Measurements from ENCODE around the gene UAP1L1.
"Not testable (repeated sequence)": the region's sequence is repeated elsewhere in the genome, so short reads cannot be mapped to it uniquely, and the experiment has no call there.

Gene UAP1L1

GRCh38 chr9:137116728-137117127 is 39.4 kb downstream of the UAP1L1 start:
- no peak for DNase-seq

DNA sequence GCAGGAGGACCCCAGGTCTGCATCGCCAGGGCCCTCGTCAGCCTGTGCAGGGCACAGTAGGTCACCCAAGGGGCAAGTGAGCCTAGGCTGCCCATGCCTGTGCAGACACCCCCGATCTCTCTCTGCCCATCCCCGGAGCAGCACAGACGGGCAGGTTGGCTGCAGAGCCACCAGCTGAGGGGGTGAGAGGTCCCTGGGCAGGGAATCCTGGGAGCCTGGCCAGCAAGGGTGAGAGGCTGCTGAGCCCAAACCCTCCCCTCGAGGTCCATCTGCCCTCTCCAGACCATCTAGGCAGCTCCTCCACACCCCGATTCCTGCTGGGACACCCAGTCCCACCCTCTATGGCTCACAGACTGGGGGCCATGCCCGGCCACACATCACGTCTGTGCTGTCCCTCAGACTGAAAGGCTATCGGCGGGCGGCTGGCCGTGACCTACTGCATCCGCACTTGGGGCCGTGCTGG is 40.0 kb downstream of the UAP1L1 start:
- no peak for DNase-seq

- DNase-seq = not testable (repeated sequence)
Measured at GRCh38 chr9:137118092-137118603, 40.8 kb downstream of the UAP1L1 start.

DNA sequence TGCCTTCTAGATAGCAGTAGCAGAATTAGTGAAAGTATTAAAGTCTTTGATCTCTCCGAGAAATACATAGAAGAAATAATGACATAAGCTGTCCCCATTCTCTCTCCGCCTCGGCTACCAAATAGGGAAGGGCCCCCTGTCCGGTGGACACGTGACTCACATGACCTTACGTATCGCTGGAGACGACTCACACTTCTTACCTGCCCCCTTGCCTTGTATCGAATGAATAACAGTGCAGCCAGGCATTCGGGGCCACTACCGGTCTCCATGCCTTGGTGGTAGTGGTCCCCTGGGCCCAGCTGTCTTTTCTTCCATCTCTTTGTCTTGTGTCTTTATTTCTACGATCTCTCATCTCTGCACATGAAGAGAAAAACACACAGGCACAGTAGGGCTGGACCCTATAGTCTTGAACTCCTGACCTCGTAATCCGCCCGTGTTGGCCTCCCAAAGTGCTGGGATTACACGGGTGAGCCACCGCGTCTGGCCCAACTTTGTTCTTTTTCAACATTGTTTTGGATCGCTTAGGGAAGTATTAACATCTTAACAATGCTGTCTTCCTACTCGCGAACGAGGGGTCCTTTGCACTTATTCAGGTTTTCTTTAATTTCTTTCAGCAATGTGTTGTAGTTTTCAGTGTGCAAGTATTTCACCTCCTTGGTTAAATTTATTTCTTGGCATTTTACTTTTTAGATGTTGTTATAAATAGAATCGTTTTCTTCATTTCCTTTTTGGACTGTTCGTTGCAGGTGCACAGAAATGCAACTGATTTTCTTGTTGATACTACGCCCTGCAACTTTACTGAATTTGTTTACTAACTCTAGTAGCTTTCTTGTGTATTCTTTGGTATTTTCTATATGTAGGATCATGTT is 44.8 kb downstream of the UAP1L1 start:
- not testable (repeated sequence) for DNase-seq

DNA sequence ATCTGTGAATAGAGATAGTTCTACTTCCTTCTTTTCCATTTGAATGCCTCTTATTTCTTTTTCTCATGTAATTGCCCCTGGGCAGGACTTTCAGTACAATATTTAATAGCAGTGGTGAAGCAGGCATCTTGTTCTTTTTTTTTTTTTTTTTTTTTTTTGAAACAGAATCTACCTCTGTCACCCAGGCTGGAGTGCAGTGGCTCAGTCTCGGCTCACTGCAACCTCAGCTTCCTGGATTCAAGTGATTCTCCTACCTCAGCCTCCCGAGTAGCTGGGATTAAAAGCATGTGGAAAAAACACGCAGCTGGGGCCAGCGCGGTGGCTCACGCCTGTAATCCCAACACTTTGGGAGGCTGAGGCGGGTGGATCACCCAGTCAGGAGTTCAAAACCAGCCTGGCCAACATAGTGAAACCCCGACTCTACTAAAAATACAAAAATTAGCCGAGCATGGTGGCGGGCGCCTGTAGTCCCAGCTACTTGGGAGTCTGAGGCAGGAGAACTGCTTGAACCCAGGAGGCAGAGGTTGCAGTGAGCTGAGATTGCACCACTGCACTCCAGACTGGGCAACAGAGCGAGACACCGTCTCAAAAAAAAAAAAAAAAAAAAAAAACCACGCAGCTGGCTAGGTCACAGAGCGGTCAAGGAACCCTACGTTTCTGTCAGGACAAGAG is 45.6 kb downstream of the UAP1L1 start:
- not testable (repeated sequence) for DNase-seq

GRCh38 chr9:137123468-137123837 is 46.1 kb downstream of the UAP1L1 start:
- DNase-seq = no peak

DNA sequence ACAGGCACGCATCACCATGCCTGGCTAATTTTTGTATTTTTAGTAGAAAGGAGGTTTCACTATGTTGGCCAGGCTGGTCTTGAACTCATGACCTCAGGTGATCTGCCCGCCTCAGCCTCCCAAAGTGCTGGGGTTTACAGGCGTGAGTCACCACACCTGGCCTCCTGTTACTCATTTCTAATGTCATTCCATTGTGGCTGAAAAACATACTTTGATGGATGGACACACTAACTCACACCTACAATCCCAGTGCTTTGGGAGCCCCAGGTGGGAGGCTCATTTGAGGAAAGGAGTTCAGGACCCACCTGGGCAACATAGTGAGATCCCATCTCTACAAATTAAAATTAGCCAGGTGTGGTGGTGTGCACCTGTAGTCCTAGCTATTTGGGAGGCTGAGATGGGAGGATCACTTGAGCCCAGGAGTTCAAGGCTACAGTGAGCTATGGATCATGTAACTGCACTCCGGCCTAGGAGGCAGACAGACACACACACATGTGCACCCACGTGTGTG is 46.7 kb downstream of the UAP1L1 start:
- DNase-seq = not testable (repeated sequence)

GRCh38 chr9:137126786-137127185 is 49.5 kb downstream of the UAP1L1 start:
- DNase-seq = no peak

GRCh38 chr9:137127301-137128157 is 50.2 kb downstream of the UAP1L1 start:
- no peak for DNase-seq

DNA sequence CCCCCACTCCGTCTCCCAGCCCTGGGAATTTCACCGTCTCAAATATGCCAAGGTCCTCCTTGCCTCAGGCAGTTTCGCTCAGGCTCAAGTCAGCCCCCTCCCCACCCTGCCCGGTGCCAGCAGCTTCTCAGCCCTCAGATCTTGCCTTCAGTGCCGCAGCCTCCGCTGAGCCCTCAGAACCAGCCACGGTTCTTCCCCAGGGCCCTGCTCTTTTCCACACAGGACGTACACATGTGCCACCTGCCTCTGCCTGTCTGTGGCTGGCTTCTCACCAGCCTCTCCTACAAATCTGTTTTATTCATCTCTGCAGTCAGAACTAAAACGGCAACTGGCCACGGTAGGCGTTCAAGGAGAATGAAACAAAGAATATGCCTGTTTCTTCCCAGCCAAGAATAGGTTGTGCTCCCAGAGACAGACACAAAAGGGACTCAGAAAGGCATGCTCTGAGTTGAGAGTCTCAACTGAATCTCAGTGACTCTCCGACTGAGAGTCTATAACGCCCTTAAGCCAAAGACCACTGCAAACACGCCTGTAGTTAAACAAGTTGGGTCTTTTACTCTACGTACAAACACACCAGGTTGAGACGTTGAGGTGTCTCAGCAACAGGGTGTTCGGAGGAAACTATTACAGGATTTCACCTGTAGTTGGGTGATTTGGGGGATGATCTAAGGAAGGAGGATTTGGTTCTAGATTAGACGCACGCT is 51.0 kb downstream of the UAP1L1 start:
- DNase-seq = no peak

DNA sequence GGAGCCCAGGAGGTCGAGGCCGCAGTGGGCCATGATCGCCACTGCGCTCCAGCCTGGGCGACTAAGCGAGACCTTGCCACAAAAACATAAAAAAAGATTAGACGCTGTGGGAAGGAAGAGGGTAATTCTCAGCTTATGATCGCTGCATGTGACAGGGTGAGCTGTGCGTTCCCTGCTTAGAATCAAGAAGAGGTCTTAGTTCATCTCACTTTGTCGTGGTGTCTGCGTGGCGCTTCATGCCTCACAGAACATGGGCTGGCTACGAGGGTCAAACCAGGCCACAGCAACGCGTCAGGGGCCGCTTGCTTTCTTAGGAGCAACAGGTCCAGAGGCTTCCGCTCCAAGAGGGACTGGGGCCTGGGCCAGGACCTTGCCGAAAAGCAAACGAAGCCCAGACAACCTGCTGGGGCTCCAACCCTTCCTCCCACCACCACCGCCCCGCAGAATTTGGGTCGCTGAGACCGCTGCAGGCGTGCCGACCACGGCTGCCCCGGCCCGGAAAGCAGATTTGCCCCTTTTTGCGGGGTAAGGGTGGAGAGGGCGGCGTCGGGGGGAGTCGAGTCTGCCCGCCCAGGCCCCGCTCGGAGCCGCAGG is 51.6 kb downstream of the UAP1L1 start:
- DNase-seq = no peak

- peak in 1 of 2 experiments; percentile 68 for DNase-seq
Measured at GRCh38 chr9:137129456-137130175, 52.3 kb downstream of the UAP1L1 start.

GRCh38 chr9:137130176-137130755 is 52.9 kb downstream of the UAP1L1 start:
- no peak for DNase-seq

All from cerebellar nuclear complex (tissue), 1 donor.